Uterus (tissue), 2 donors: ENCODE results near the gene OTUB1.

Source experiments
- CTCF ChIP-seq, 4 experiments: fragments of 200-600 bp in 2 of 4; fragments of 450-650 bp in 2 of 4; sonication (generic) in 2 of 4; IDR thresholded peaks; one replicate each; pipeline ENCODE4 v1.5.1; 2016 to 2019; ENCODE audit warnings: antibody characterized with exemption in 4 of 4, mild to moderate bottlenecking in 2 of 4, moderate library complexity in 1 of 4
- POLR2A ChIP-seq, 2 donors: fragments of 450-650 bp; IDR thresholded peaks; one replicate each; pipeline ENCODE4 v1.6.1; 2016; ENCODE audit warnings: antibody characterized with exemption in 2 of 2, mild to moderate bottlenecking in 1 of 2, moderate library complexity in 1 of 2

GRCh38 chr11:64023712-64024710, 37.8 kb downstream of the OTUB1 start:
- no peak for TF ChIP-seq CTCF (IDR thresholded peaks at IDR 0.05)
- TF ChIP-seq POLR2A (IDR thresholded peaks at IDR 0.05) = no peak
